ENCODE results near the gene ELL. TPM values are rescaled to one million over a fixed set of nuclear protein-coding genes. Genes with fewer than 3 reads are reported as not detected.
"Not testable (repeated sequence)": the region's sequence is repeated elsewhere in the genome, so short reads cannot be mapped to it uniquely, and the experiment has no call there.

Gene ELL
- total RNA-seq, 1 donor from 2014 or later: 19.2 TPM

DNA sequence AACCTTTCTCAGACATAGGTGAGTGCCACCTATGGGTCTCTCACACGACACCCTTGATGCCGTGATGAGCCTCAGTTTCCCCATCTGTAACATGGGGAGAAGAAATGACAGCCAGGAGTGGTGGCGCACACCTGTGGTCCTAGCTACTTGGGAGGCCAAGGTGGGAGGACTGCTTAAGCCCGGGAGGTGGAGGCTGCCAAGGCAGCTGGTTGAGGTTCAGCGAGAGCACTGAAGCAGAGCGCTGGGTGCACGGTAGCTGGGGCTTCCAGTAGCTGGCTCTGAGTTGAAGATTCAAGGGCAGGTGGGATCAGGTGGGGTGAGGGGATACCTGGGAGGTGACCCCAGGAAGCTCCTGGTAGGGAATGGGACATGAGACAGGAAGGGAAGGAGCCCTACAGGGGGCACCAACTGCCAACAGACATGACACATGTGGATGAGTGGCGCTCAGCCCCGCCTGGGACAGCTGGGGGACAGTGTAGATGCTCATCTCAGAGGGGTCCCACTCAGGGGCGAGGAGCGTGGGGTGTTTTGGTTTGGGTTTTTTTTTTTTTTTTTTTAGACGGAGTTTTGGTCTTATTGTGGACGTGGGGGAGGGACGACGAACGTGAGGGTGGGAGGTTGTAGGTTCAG lies 109.1 kb downstream of the ELL start:
- no peaks in the 10 kb centered on the region for H3K9me3 Mint-ChIP-seq
- TF ChIP-seq, protein P1, sequence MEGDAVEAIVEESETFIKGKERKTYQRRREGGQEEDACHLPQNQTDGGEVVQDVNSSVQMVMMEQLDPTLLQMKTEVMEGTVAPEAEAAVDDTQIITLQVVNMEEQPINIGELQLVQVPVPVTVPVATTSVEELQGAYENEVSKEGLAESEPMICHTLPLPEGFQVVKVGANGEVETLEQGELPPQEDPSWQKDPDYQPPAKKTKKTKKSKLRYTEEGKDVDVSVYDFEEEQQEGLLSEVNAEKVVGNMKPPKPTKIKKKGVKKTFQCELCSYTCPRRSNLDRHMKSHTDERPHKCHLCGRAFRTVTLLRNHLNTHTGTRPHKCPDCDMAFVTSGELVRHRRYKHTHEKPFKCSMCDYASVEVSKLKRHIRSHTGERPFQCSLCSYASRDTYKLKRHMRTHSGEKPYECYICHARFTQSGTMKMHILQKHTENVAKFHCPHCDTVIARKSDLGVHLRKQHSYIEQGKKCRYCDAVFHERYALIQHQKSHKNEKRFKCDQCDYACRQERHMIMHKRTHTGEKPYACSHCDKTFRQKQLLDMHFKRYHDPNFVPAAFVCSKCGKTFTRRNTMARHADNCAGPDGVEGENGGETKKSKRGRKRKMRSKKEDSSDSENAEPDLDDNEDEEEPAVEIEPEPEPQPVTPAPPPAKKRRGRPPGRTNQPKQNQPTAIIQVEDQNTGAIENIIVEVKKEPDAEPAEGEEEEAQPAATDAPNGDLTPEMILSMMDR (IDR thresholded peaks at IDR 0.05; ENCODE audit: unreplicated experiment): no peak
- peaks cover 37% of the 10 kb centered on the region for H3K4me1 Mint-ChIP-seq
- H3K27ac Mint-ChIP-seq: no peak overlapping the region
- H3K27me3 Mint-ChIP-seq (ENCODE audit: low read depth): no peaks in the 10 kb centered on the region
- no peak overlapping the region for H3K4me3 Mint-ChIP-seq
- no peaks in the 10 kb centered on the region for H3K36me3 Mint-ChIP-seq
- no peak for DNase-seq (ENCODE audit: low spot score in 2 of 2, unreplicated experiment in 2 of 2)

DNA sequence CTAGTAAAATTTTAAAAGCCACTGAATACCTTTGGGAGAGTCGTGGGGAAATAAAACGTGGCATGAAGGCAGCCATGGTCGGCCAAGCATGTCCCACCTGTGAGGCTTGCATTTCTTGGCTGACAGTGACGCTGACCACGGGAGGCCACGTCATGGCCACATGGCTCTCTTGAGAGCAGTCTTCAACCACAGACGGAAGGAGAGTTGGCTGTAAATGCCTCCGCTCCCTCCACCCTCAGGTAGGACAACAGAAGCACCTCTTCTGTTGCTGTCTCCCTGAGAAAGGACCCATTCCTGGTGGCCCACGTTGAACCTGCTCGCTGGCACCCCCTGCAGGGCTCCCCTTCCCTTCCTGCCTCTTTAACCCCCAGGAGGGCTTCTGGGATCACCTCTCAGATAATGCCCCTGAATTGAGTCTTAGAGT lies 113.8 kb downstream of the ELL start:
- no peak for DNase-seq (ENCODE audit: low spot score in 2 of 2, unreplicated experiment in 2 of 2)
- Mint-ChIP-seq H3K27ac (no peak overlapping the region), H3K4me3 (no peak overlapping the region), H3K36me3 (no peaks in the 10 kb centered on the region), H3K9me3 (no peaks in the 10 kb centered on the region), H3K27me3 (ENCODE audit: low read depth) (no peaks in the 10 kb centered on the region), H3K4me1 (peaks cover 7% of the 10 kb centered on the region)
- TF ChIP-seq, protein P1 (IDR thresholded peaks at IDR 0.05; ENCODE audit: unreplicated experiment): no peak

DNA sequence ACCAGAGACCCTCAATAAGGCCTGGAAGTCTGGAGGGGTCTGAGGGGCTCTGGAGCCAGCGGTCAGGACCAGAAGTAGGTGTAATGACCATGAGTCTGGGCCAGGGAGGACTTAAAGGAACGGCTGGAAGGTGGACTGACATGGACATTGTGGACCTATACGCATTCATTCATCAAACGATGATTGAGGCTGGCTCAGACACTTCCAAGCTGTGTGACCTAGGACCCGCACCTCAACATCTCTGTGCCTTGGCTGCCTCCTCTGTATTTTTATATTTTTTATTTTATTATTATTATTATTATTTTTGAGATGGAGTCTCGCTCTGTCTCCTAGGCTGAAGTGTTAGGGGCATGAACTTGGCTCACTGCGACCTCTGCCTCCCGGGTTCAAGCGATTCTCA lies 115.1 kb downstream of the ELL start:
- H3K9me3 Mint-ChIP-seq: no peaks in the 10 kb centered on the region
- H3K36me3 Mint-ChIP-seq: no peaks in the 10 kb centered on the region
- no peak overlapping the region for H3K27ac Mint-ChIP-seq
- H3K4me3 Mint-ChIP-seq: no peak overlapping the region
- H3K27me3 Mint-ChIP-seq (ENCODE audit: low read depth): no peaks in the 10 kb centered on the region
- no peak for DNase-seq (ENCODE audit: low spot score in 2 of 2, unreplicated experiment in 2 of 2)
- H3K4me1 Mint-ChIP-seq: peaks cover 18% of the 10 kb centered on the region
- TF ChIP-seq, protein P1 (IDR thresholded peaks at IDR 0.05; ENCODE audit: unreplicated experiment): no peak

DNA sequence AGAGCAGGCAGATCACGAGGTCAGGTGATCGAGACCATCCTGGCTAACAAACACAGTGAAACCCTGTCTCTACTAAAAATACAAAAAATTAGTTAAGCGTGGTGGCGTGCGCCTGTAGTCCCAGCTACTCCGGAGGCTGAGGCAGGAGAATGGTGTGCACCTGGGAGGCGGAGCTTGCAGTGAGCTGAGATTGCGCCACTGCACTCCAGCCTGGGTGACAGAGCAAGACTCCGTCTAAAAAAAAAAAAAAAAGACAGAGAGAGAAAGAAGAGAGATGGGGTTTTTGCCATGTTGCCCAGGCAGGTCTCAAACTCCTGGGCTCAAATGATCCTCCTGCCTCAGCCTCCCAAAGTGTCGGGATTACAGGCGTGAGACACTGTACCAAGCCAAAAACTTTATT lies 116.1 kb downstream of the ELL start:
- not testable (repeated sequence) for H3K27ac Mint-ChIP-seq, H3K36me3 Mint-ChIP-seq
- H3K4me1 Mint-ChIP-seq: peaks cover 19% of the 10 kb centered on the region

DNA sequence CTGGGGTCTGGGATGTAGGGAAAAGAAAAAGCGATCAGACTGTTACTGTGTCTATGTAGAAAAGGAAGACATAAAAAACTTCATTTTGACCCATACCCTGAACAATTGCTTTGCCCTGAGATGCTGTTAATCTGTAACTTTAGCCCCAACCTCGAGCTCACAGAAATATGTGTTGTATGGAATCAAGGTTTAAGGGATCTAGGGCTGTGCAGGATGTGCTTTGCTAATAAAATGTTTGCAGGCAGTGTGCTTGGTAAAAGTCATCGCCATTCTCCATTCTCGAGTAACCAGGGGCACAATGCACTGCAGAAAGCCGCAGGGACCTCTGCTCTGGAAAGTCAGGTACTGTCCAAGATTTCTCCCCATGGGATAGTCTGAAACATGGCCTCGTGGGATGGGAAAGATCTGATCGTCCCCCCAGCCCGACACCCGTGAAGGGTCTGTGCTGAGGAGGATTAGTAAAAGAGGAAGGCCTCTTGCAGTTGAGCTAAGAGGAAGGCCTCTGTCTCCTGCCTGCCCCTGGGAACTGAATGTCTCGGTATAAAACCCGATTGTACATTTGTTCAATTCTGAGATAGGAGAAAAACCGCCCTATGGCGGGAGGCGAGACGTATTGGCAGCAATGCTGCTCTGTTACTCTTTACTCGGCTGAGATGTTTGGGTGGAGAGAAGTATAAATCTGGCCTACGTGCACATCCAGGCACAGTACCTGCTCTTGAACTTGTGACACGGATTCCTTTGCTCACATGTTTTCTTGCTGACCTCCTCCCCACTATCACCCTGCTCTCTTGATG lies 119.2 kb downstream of the ELL start:
- DNase-seq (ENCODE audit: low spot score in 2 of 2, unreplicated experiment in 2 of 2); H3K36me3 Mint-ChIP-seq; H3K4me3 Mint-ChIP-seq; H3K27me3 Mint-ChIP-seq (ENCODE audit: low read depth); H3K9me3 Mint-ChIP-seq: not testable (repeated sequence)
- peak overlapping the region; percentile 82 for H3K27ac Mint-ChIP-seq
- H3K4me1 Mint-ChIP-seq: peaks cover 14% of the 10 kb centered on the region

More for the DNA sequence above, 116.1 kb downstream of the ELL start:
- not testable (repeated sequence) for H3K27me3 Mint-ChIP-seq (ENCODE audit: low read depth); H3K4me3 Mint-ChIP-seq; DNase-seq (ENCODE audit: low spot score in 2 of 2, unreplicated experiment in 2 of 2); H3K9me3 Mint-ChIP-seq

DNA sequence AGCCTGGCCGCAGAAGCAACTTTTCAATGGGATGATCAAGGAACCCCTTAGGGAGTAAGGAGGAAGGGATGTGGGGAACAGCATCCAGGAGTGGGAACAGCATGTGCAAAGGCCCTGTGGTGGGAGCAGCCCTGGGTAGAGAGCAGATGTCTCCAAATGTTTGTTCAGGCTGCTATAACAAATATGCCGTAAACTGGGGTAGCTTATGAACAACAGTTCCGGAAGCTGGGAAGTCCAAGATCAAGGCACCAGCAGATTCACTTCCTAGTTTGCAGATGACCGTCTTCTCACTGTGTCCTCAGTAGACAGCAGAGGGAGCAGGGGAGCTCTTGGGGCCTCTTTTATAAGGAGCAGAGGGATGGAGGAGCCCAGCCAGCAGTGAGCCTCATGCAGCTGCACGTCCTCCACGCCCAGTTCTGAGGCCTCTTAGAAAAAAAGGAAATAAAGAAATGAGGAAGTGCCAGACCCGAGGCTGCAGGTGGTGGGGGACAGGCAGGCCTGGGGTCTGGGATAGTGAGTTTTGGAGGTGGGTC lies 120.2 kb downstream of the ELL start:
- Mint-ChIP-seq H3K27ac (peak overlapping the region; percentile 78), H3K4me3 (no peak overlapping the region), H3K27me3 (ENCODE audit: low read depth) (no peaks in the 10 kb centered on the region), H3K9me3 (no peaks in the 10 kb centered on the region), H3K4me1 (peaks cover 14% of the 10 kb centered on the region), H3K36me3 (no peaks in the 10 kb centered on the region)
- no peak for DNase-seq (ENCODE audit: low spot score in 2 of 2, unreplicated experiment in 2 of 2)
- TF ChIP-seq, protein P1 (IDR thresholded peaks at IDR 0.05; ENCODE audit: unreplicated experiment): no peak
